HG03159 (cell line): ENCODE measurements around the gene TCEA3.

Source experiments
- ATAC-seq: cut with Tn5 transposase; IDR thresholded peaks from one replicate; pipeline ENCODE4 v1.9.1; 2021; ENCODE audit warnings: mild to moderate bottlenecking, moderate library complexity; ENCODE audit not compliant: unreplicated experiment

The TCEA3 gene

GRCh38 chr1:23424293-23425192 lies at the start of gene TCEA3:
Gene TCEA3, minus strand, starts transcription at chr1:23424748. Its CDS starts 115 bp downstream, at chr1:23424633.
- ATAC-seq = no peak

DNA sequence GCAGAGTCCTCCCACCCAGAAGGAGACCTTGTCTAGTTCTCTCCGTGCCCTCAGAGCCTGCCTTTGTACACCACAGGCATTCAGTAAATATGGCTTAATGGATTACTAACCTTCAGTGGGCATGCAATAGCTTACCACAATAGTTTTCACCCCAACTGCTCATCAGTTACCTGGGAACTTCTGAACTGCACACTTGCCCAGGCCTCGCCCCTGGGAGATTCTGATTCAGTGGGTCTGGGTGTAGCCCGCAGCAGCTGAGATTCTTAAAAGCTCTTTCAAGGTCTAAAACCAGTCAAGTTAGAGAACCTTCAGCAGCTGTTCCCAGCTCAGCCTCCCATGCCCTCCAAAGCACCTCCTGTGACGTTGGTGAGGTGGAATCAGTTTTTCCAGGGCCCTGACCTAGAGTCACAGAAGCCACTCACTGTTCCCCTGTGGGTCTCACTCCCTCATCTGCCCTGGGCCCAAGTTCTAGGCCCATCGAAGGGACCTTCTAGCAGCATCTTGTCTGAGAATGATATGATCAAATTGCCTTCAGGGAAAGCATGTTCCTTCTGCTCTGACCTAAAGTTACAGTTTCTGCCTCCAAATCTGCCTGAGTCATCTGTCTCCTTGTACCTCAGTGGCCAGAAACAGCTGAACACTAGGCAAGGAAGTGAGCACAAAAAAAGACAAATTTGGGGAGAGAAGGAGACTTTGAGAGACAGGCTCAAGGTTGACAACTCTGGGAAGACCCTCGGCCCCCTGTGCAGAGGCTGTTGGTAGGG lies 48.7 kb upstream of the TCEA3 start:
- no peak for ATAC-seq

- no peak for ATAC-seq
Observed at GRCh38 chr1:23472351-23473036, 47.9 kb upstream of the TCEA3 start.

DNA sequence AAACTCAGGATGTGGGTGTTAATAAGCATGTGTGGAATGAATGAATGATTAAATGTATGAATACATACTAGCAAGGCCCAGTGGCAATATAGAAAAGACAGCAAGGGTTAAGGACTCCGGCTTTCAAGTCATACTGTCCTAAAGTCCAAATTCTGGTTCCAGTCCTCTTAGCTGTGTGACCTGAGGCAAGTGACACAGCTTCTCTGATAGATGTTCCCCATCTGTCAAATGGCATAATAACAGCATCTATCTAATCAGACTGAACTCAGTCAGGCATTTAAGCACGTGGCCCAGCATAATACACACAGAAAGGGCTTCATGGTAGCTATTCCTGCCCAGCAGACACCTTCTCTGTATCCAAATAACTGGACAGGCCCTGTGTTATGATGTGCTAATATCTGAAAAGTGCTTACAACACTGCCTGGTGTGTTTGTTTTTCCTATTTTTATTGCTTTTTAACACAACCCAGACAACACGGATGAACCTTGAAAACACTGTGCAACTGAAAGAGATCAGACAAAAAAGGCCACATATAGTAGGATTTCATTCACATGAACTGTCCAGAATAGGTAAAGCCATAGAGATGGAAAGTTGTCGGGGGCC lies 47.0 kb upstream of the TCEA3 start:
- ATAC-seq = no peak

DNA sequence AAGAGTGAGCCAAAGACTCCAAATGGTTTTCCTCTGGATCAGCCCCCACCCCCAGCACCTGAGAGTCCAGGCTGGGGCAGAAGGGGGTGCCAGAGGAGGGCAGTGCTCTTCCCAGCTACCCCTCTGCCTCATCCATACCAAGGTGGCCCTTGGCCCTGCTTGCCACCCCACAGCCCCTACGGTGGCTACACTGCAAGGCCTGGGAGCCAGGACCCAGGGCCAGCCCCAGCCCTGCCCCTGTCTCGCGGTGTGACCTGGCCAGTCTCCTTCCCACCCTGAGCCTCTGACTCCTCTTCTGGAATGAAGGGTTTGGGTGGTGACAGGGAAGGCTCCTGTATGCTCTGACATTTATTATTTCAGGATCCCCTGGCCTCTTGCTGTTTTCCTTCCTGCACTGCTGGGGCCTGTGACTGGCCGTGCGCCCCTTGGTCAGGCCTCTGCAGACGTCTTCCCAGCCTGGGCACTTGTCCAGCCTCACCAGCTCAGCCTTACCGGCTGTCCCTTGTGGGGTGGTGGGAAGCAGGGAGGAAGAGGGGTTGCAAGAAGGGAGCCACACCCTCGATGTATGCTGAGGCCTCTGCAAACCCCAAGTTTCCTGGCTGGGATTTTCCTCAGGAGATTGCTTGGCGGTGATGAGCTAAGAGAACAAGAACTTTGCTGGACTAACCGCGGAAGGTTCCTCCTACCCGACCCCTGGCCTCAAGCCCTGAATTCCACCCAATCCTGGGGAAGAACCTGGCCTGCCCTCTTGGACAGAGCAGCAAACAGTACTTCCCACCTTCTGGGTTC lies 45.9 kb upstream of the TCEA3 start:
- ATAC-seq = no peak

- ATAC-seq = no peak
Observed at GRCh38 chr1:23469372-23469982, 44.9 kb upstream of the TCEA3 start.

GRCh38 chr1:23466423-23466989 lies 42.0 kb upstream of the TCEA3 start:
- ATAC-seq = no peak

DNA sequence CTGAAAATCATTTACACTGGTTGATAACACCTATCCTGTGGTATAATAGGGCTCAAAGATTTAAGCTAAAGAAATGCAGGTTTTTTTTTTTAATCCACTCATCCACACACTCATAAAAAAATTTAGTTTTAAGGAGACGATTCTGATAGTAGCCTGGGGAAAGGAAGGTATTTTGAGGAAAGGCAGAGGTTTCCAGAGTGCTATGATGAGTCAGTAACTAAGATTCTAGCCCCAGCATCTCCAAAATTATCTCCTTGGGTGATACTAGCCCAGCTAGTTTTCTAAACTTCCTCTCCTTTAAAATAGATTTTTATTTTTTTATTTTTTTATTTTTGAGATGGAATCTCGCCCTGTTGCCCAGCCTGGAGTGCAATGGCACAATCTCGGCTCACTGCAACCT lies 38.7 kb upstream of the TCEA3 start:
- ATAC-seq = no peak

DNA sequence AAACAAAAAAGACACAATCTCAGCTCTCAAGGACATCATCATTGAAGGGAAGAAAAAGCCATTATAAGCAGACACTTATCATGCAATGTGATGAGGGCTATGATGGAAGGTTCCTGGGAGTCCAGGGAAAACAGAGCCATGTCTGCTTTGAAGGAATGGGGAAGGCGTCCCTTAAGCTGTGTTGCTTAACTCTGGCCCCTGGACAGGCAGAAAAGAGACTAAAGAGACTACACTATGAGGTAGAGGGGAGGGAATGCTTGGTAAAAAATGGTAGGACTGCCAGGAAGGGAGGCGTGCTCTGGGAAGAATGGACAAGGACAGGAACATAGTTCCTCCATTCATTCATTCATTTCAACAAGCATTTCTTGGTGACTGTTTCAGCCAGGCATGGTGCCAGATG lies 38.2 kb upstream of the TCEA3 start:
- ATAC-seq = no peak

GRCh38 chr1:23461050-23461449 lies 36.5 kb upstream of the TCEA3 start:
- no peak for ATAC-seq

- no peak for ATAC-seq
Observed at GRCh38 chr1:23460519-23460918, 36.0 kb upstream of the TCEA3 start.

DNA sequence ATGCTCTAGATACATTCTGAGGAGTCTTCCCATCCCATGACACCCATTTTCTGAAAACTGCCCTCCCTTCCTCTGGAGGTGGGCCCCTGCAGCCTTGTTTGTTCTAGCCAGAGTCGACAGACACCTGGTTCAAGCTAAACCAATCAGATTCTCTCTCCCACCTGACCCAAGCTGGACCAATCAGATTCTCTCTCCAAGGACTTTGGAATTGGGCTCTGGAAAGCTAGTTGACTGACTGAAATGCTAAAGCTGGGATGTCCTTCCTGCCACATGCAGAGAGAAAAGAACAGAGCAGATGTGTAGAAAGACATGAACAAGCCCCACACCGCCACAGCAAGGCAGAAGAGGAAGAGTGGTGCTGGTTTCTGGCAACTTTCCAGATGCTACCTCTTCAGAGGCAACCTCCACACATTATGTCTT lies 34.8 kb upstream of the TCEA3 start:
- no peak for ATAC-seq

- no peak for ATAC-seq
Observed at GRCh38 chr1:23456226-23456625, 31.7 kb upstream of the TCEA3 start.

DNA sequence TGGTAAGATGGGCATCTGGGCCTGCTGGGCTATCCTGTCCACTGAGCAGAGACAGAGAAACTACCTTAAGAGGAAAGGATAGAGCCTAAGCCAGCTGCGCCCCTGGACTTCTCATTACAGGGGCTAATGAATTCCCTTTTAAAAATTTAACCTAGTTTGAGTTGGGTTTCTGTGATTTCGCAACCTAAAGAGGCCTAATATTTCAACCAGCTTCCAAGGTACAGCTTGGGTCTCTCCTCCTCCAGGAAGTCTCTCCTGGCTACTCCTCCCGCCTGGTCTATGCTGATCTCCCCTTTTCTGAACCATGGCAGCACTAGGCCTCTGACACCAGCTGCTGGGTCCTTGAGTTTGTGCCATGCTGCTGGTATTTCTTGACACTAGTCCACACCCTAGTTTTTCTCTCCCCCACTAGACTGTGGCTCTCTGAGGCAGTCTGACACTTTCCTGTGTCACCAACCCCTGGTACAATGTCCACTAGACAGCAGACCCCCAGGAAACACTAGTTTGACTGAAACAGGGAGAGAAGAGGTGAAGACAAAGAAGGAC lies 29.0 kb upstream of the TCEA3 start:
- ATAC-seq = no peak

DNA sequence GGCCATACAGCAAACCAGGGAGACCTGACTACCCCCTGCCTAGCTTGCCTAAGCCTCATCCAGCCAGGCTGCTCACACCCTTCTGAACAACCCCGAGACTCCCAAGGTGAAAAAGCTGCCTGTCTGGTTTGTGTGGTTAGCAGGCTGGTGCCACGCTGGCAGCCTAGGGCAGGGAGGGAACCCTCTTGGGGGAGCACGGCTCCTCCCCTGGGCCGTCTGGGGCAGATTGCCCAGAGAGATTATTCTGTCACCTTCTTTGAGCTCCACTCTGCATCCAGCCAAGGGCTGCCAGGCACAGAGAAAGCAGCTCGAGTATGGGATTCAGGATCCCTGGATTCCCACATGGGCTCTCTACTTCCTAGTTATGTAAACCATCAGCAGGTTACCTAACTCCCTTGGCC lies 27.5 kb upstream of the TCEA3 start:
- no peak for ATAC-seq

DNA sequence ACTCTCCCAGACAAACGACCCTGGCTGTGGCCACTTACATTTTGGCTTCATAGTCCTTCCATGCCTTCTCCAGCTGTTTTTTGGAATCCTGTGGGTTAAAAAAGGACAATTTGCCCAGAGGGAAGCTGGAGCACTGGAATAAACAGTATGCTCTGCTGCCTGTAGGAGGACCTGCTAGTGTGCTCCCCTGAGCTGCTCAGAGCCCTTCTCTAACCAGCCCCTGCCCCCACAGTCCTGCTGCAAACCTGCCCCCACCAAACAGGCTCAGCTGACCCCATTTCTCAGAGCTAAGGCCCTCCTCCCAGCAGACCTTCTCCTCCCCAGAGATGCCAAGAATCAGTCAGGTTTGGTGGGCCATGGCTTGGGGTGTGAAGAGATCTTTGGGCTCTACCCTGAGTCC lies 26.9 kb upstream of the TCEA3 start:
- ATAC-seq = no peak

GRCh38 chr1:23450894-23451293 lies 26.3 kb upstream of the TCEA3 start:
- no peak for ATAC-seq

DNA sequence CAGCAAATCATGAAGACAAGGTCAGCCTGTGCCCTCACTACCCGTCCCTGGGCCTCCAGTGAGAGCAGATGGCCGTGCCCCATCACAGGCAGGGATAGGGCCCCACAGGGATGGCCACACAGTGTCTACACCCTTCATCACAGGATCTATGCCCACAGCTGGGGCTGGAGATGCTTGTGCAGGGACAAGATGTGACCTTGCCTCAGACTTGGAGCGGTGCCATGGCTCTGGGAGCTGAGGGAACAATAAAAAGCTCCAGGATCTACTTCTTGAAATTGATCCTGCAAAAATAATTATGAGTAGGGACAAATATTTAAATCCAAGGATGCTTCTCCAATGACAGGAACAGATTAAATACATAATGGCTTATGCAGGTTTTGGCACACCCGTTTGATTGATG lies 25.4 kb upstream of the TCEA3 start:
- ATAC-seq = no peak

DNA sequence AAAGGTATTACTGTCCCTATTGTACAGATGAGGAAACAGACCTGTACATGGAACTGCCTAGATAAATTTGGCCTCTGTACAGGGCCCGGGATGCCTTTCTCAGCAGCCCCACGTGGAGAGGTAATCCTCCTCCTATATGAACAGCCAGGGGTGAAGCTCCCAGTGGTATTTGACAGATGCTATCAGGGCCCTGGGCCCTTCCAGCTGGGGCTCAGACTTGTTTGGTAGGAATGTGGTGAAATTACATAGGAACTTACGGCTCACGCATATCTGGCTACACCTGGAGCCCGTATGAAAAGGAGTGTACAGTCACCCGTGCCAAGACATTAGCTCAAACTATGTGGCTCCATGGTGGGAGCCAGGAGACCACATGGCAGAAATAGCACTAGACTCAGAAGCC lies 24.8 kb upstream of the TCEA3 start:
- ATAC-seq = no peak
